ENCODE data around the gene RNFT2.

Gene RNFT2

GRCh38 chr12:116864371-116865160 is 126.5 kb downstream of the RNFT2 start:
- no peak overlapping the region for H3K4me3 ChIP-seq (ENCODE audit: low read length)
- H3K4me2 ChIP-seq (ENCODE audit: low read length), result peak overlapping the region; percentile 87
- no peaks in the 10 kb centered on the region for H4K20me1 ChIP-seq (ENCODE audit: control insufficient read depth, insufficient read depth, low read depth, low read length)
- H3K9me2 ChIP-seq (replicated peaks; ENCODE audit: control insufficient read depth, low read length), result no peaks in the 10 kb centered on the region
- no peaks in the 10 kb centered on the region for H3K9me3 ChIP-seq (ENCODE audit: control insufficient read depth, insufficient read depth, low read length)
- TF ChIP-seq CTCF (IDR thresholded peaks at IDR 0.05; ENCODE audit: low read depth, low read length, poor library complexity, severe bottlenecking) (no peak), EZH2phosphoT487 (IDR thresholded peaks at IDR 0.05; ENCODE audit: borderline replicate concordance, low read length) (no peak)
- H3K27me3 ChIP-seq (ENCODE audit: control insufficient read depth, low read length), result no peaks in the 10 kb centered on the region
- peaks cover 74% of the 10 kb centered on the region for H3K79me2 ChIP-seq (ENCODE audit: control insufficient read depth, low read length)
- H3K4me1 ChIP-seq (ENCODE audit: control insufficient read depth, low read length), result peaks cover 77% of the 10 kb centered on the region
- H3K27ac ChIP-seq (ENCODE audit: low read depth, low read length), result peak overlapping the region; percentile 98
- peaks cover 73% of the 10 kb centered on the region for H3K36me3 ChIP-seq (ENCODE audit: control insufficient read depth, low read length)
- peaks cover 38% of the 10 kb centered on the region for H3F3A ChIP-seq (ENCODE audit: control insufficient read depth, insufficient read depth)

- Histone ChIP-seq H3K9me3 (ENCODE audit: control insufficient read depth, insufficient read depth, low read length) (no peaks in the 10 kb centered on the region), H3K4me3 (ENCODE audit: low read length) (no peak overlapping the region), H3F3A (ENCODE audit: control insufficient read depth, insufficient read depth) (peaks cover 10% of the 10 kb centered on the region), H3K4me1 (ENCODE audit: control insufficient read depth, low read length) (peaks cover 53% of the 10 kb centered on the region), H3K27ac (ENCODE audit: low read depth, low read length) (no peak overlapping the region), H3K27me3 (ENCODE audit: control insufficient read depth, low read length) (no peaks in the 10 kb centered on the region), H4K20me1 (ENCODE audit: control insufficient read depth, insufficient read depth, low read depth, low read length) (no peaks in the 10 kb centered on the region), H3K36me3 (ENCODE audit: control insufficient read depth, low read length) (peaks cover 75% of the 10 kb centered on the region), H3K4me2 (ENCODE audit: low read length) (no peak overlapping the region), H3K79me2 (ENCODE audit: control insufficient read depth, low read length) (peaks cover 80% of the 10 kb centered on the region), H3K9me2 (replicated peaks; ENCODE audit: control insufficient read depth, low read length) (no peaks in the 10 kb centered on the region)
- TF ChIP-seq CTCF (IDR thresholded peaks at IDR 0.05; ENCODE audit: low read depth, low read length, poor library complexity, severe bottlenecking), result no peak
- TF ChIP-seq EZH2phosphoT487 (IDR thresholded peaks at IDR 0.05; ENCODE audit: borderline replicate concordance, low read length), result no peak
Measured at GRCh38 chr12:116867523-116867922, 129.4 kb downstream of the RNFT2 start.

DNA sequence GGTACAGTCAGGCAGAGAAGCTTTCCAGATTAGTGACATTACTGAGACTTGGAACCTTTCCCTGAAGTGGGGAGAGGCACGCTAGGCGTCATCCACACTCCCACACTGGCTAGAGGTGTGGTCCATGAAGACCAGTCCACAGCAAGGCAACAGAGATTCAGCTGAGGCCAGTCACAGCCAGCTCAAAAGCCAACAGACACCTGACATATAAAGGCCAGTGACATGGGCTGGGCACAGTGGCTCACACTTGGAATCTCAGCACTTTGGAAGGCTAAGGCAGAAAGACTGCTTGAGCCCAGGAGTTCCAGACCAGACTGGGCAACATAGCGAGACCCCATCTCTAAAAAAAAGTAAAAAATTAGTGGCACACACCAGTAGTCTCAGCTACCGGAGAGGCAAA is 132.2 kb downstream of the RNFT2 start:
- Histone ChIP-seq H3F3A (ENCODE audit: control insufficient read depth, insufficient read depth) (0 out of 2 replicates have a peak, but pooled peaks cover 2% of the 10 kb centered on the region), H3K4me2 (ENCODE audit: low read length) (no peak overlapping the region), H3K36me3 (ENCODE audit: control insufficient read depth, low read length) (peaks cover 76% of the 10 kb centered on the region), H3K4me1 (ENCODE audit: control insufficient read depth, low read length) (peaks cover 54% of the 10 kb centered on the region), H4K20me1 (ENCODE audit: control insufficient read depth, insufficient read depth, low read depth, low read length) (no peaks in the 10 kb centered on the region), H3K27me3 (ENCODE audit: control insufficient read depth, low read length) (no peaks in the 10 kb centered on the region), H3K9me3 (ENCODE audit: control insufficient read depth, insufficient read depth, low read length) (no peaks in the 10 kb centered on the region), H3K4me3 (ENCODE audit: low read length) (no peak overlapping the region), H3K79me2 (ENCODE audit: control insufficient read depth, low read length) (peaks cover 83% of the 10 kb centered on the region), H3K27ac (ENCODE audit: low read depth, low read length) (no peak overlapping the region), H3K9me2 (replicated peaks; ENCODE audit: control insufficient read depth, low read length) (no peaks in the 10 kb centered on the region)
- TF ChIP-seq EZH2phosphoT487 (IDR thresholded peaks at IDR 0.05; ENCODE audit: borderline replicate concordance, low read length), result no peak
- TF ChIP-seq CTCF (IDR thresholded peaks at IDR 0.05; ENCODE audit: low read depth, low read length, poor library complexity, severe bottlenecking), result no peak

Measured in DOHH2 (cell line).